GM18502 (cell line): ENCODE results near the gene CCDC88C.
A peak's percentile ranks its signal among the peaks of the same experiment; 100 is the strongest.
"Not testable (repeated sequence)": the region's sequence is repeated elsewhere in the genome, so short reads cannot be mapped to it uniquely, and the experiment has no call there.

ENCODE experiments used
- ATAC-seq: cut with Tn5 transposase; IDR thresholded peaks from one replicate; pipeline ENCODE4 v1.9.1; 2021; ENCODE audit warnings: mild to moderate bottlenecking; ENCODE audit not compliant: unreplicated experiment, poor library complexity

Gene CCDC88C, protein sequence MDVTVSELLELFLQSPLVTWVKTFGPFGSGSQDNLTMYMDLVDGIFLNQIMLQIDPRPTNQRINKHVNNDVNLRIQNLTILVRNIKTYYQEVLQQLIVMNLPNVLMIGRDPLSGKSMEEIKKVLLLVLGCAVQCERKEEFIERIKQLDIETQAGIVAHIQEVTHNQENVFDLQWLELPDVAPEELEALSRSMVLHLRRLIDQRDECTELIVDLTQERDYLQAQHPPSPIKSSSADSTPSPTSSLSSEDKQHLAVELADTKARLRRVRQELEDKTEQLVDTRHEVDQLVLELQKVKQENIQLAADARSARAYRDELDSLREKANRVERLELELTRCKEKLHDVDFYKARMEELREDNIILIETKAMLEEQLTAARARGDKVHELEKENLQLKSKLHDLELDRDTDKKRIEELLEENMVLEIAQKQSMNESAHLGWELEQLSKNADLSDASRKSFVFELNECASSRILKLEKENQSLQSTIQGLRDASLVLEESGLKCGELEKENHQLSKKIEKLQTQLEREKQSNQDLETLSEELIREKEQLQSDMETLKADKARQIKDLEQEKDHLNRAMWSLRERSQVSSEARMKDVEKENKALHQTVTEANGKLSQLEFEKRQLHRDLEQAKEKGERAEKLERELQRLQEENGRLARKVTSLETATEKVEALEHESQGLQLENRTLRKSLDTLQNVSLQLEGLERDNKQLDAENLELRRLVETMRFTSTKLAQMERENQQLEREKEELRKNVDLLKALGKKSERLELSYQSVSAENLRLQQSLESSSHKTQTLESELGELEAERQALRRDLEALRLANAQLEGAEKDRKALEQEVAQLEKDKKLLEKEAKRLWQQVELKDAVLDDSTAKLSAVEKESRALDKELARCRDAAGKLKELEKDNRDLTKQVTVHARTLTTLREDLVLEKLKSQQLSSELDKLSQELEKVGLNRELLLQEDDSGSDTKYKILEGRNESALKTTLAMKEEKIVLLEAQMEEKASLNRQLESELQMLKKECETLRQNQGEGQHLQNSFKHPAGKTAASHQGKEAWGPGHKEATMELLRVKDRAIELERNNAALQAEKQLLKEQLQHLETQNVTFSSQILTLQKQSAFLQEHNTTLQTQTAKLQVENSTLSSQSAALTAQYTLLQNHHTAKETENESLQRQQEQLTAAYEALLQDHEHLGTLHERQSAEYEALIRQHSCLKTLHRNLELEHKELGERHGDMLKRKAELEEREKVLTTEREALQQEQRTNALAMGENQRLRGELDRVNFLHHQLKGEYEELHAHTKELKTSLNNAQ (N-terminal part only)

DNA sequence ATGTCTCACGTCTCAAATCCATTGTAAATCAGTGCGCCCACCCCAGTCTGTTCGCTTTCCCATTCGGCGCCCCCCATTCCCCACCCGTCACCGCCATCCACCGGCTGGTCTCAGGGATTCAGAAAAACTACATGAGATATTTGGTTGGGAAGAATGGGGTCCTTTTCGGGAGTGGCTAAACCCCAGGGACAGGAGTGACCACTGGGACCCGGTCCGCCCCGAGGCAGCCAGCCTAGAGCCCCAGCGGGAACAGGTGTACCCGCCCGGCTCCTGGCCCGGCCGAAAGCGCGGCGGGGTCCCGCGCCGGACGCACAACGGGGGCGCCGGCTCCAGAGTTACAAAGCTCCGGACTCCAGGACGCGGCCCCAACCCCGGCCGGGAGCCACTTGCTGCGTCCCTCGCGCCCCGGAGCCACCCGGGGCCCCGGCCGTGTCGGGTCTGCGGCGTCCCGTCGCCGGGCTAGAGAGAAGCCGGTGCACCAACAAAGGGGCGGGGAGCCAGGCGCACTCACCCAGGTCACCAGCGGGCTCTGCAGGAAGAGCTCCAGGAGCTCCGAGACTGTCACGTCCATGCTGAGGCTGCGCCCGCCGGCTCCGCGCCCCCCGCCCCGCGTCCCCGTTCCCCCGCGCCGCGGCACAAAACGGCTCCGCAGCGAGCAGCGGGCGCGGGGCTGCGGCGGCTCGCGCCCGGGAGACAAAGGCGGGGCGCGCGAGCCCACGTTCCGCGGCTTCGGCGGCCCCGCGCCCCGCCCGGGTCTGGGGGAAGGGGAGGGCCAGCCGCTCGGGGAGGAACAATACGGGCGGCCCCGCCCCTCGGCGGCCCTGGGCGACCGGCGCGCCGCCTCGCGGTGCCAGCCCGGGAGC, at the start of gene CCDC88C:
TSS of gene CCDC88C (minus strand) at position 701 of the 863 bp plus-strand sequence. CDS start at position 571, 130 bp downstream.
- ATAC-seq, result peak; percentile 51

DNA sequence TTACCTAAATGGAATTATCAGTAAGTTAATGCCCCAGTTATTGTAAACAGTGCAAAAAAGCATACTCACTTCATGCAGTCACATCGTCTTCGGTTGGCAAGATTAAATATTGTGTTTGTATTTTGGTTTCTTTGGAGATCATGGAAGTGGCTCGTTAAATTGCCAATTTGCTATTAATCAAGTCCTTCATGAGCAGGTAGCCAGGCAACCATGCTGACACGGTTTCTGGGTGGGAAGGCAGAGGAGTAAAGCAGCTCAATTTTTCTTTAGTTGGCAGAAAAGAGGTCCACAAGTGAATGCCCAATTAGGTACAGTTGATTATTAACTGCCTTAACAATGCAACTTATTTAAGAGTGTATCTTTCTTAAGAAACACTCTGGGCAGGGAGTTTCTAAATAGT, 48.6 kb upstream of the CCDC88C start:
- no peak for ATAC-seq

DNA sequence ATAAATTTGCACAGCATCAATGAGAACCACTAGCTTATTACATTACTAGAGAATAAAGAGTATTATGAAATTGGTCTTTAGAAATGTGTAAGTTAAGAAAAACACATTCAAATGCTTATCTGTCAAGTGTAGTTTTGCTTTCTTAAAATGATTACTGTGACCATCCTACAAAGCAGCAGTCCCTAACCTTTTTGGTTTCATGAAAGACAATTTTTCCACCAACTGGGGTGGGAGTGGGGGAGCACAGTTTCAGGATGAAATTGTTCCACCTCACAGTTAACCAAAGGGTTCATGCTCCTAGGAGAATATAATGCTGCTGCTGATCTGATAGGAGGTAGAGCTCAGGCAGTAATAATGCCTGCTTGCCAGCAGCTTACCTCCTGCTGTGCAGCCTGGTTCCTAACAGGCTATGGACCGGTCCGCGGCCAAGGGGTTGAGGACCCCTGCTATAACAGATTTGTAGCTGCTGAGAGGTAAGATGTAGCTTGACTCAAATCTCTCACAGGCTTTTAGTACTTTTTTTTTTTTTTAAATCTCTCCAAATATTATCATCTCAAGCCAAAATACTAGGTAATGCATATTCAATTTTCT, 47.1 kb upstream of the CCDC88C start:
- ATAC-seq, result no peak

DNA sequence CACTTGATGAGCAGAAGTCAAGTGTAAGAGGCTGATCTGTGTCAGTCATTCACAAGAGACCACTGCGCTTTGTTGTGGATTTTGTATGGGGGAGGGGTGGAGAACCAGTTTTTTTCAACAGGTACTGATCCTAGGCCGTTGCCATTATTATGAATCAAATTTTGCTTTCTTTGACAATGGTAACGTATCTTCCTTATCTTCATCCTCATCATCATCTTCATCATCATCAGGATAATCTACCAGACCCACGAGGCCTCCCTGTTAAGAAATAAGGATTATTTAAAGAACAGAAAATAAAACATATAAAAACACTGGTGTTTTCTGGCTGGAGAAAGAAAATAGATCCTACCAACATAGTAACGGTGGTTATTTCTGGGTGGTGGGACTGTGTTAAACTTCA, 41.0 kb upstream of the CCDC88C start:
- ATAC-seq, result no peak

DNA sequence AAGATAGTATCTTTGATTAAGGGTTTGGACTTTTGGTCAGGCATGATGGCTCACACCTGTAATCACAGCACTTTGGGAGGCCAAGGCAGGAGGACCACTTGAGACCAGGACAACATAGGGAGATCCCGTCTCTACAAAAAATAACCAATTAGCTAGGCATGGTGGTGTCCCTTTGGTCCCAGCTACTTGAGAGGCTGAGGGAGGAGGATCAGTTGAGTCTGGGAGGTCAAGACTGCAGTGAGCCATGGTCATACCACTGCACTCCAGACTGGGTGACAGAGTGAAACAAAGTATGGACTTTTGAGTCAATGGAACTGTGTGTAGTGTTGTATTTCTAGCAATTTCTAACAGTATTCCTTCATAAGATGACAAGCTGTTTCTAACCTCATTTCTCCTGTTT, 38.7 kb upstream of the CCDC88C start:
- no peak for ATAC-seq

DNA sequence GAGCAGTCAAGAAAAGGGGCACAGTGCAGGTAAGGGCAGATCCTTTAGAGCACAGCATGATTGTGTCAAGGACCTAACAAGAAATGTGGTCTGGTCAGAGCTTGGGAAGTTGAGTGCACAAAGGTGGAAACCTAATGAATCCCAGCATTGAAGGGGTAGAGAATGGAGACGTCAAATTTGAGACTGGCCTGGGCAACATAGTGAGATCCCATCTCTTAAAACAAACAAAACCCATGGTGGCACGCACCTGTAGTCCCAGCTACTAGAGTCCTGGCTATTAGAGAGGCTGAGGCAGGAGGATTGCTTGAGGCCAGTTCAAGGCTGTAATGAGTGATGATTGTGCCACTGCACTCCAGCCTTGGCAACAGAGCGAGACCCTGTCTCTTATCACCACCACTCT, 37.0 kb upstream of the CCDC88C start:
- no peak for ATAC-seq

DNA sequence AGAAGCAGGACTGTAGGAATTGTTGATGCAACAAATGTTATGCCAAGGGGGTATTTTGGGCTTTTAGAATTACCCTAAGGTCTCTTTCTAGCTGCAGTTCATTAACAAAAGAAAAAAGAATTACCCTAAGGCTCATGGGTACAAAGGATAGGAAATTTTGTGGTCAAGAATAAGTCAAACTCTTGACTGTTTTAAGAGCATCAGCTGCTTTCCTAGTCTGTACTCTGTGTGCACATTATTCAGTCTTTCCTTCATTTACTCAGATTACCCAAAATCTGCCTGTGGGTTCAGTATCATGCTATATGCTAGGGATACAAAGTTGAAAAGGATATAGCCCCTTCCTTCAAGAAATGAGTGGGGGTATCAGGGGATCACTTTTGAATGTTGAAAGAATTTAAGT, 36.5 kb upstream of the CCDC88C start:
- no peak for ATAC-seq

DNA sequence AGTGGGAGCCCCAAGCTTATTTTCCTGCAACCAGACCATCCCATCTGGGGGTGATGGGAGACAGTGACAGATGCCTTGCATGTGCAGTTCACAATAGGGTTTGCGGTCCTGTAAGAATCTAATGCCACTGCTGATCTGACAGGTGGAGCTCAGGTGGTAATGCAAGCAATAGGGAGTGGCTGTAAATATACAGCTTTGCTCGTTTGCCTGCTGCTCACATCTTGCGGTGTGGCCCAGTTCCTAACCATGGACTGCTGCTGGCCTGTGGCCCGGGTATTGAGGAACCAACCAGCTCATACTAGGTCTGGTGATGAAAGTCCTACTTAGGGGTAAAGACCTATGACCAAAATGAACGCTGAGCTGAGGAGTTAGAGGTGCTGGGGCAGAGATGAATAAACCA, 36.1 kb upstream of the CCDC88C start:
- ATAC-seq, result no peak

DNA sequence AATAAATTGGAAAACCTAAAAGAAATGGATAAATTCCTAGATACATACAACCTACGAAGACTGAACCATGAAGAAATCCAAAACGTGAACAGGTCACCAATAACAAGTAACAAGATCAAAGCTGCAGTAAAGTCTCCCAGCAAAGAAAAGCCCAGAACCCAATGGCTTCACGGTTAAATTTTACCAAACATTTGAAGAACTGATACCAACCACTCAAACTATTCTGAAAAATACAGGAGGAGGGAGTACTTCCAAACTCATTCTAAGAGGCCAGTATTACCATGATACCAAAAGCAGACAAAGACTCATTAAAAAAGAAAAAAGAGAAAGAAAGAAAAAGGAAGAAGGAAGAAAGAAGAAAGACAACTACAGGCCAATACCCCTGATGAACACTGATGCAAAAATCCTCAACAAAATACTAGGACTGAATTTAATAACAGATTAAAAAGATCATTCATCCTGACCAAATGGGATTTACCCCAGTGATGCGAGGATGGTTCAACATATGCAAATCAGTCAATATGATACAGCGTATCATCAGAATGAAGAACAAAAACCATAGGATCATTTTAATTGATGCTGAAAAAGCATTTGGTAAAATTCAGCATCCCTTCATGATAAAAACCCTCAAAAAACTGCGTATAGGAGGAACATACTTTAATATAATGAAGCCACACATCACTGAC, 26.9 kb upstream of the CCDC88C start:
- ATAC-seq, result no peak

DNA sequence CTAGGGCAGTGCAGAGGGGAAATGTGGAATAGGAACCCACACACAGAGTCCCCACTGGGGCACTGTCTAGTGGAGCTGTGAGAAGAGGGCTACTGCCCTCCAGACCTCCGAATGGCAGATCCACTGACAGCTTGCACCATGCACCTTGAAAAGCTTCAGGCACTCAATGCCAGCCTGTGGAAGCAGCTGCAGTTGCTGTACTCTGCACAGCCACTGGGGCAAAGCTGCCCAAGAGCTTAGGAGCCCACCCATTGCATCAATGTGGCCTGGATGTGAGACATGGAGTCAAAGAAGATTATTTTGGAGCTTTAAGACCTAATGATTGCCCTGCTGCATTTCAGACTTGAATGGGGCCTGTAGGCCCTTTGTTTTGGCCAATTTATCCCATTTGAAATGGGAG, 21.7 kb upstream of the CCDC88C start:
- no peak for ATAC-seq

DNA sequence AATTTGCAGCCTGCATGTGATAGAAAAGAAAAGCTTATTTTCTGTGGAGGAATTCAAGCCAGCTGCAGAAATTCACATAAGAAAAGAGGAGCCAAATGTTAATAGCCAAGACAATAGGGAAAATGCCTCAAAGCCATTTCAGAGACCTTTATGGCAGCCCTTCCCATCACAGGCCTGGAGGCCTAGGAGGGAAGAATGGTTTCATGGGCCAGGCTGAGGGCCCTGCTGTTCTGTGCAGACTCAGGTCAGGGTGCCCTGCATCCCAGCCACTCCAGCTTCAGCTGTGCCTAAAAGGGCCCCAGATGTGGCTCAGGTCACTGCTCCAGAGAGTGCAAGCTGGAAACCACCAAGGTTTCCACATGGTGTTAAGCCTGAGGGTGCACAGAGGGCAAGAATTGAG, 21.2 kb upstream of the CCDC88C start:
- ATAC-seq, result no peak

DNA sequence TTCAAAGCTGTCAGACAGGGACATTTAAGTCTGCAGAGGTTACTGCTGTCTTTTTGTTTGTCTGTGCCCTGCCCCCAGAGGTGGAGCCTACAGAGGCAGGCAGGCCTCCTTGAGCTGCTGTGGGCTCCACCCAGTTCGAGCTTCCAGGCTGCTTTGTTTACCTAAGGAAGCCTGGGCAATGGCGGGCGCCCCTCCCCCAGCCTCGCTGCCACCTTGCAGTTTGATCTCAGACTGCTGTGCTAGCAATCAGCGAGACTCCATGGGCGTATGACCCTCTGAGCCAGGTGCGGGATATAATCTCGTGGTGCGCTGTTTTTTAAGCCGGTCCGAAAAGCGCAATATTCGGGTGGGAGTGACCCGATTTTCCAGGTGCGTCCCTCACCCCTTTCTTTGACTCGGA, 18.6 kb upstream of the CCDC88C start:
- ATAC-seq, result not testable (repeated sequence)

DNA sequence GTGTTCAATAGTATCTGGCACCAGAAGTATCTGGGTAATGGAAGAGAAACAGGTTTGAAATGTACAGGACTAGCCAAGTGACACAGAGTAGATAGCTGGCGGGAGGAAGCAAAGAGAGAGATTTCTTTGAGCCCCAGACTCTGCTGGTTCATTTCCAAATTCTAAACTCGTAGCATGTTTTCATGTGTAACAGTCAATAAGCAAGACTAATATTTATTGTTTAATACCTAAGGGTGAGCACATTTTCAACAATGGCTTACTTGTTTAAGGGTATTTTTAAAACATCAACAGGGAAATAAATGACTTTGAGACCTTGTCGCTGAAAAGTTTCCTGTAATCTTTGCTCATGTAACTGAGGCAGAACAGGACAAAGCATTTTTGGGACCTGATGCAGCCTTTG, 11.8 kb upstream of the CCDC88C start:
- ATAC-seq, result no peak

DNA sequence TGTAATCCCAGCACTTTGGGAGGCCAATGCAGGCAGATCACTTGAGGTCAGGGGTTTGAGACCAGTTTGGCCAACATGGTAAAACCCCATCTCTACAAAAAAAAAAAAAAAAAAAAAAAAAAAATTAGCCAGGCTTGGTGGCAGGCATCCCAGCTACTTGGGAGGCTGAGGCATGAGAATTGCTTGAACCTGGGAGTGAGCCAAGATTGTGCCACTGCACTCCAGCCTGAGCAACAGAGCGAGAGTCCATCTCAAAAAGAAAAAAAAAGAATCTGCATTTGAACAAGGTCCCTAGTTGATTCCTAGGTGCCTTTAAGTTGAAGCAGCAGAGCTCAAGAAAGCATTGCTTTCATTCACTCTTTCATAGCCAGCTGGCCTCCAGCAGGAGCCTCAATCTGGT, 11.3 kb upstream of the CCDC88C start:
- not testable (repeated sequence) for ATAC-seq

DNA sequence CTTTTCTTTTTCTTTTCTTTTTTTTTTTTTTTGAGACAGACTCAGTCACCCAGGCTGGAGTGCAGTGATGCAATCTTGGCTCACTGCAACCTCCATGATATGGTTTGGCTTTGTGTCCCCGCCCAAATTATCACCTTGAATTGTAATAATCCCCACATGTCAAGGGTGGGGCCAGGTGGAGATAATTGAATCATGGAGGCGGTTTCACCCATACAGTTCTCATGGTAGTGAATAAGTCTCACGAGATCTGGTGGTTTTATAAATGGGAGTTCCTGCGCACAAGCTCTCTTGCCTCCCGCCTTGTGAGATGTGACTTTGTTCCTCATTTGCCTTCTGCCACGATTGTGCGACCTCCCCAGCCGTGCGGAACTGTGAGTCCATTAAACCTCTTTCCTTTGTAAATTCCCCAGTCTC, 7.9 kb upstream of the CCDC88C start:
- not testable (repeated sequence) for ATAC-seq

DNA sequence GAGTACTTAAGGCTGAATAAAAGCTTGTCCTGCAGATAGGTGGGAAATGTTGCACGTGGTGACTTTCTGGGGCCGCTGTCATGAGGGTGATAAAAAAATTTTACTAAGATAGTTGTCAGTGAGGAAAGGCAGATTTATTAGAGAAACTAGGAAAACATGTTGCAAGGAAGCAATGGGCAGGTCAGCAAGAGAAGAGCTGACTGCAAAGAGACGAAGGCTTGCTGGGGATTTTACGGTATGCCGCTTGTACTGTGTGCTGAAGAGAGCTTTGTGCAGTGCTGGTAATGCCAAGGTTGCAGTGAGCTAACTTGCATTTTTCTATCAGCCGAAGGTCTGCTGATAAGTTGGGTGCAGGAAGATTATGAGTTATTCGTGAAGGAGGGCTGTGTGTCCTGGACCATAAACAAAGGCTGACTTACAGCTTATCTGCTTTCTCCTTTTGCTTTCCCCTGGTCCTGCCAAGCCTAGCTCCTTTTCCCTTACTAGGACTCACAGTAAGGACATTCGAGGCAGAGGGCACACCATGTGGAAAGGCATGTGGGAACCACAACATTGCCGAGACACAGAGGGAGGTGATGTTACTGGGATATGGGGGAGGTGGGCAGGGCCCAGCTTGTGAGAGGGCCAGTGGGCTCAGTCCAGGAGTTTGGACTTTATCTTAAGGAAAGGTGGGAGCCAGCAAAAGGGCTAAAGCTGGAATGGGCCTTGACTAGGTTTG, 7.4 kb upstream of the CCDC88C start:
- ATAC-seq, result no peak

DNA sequence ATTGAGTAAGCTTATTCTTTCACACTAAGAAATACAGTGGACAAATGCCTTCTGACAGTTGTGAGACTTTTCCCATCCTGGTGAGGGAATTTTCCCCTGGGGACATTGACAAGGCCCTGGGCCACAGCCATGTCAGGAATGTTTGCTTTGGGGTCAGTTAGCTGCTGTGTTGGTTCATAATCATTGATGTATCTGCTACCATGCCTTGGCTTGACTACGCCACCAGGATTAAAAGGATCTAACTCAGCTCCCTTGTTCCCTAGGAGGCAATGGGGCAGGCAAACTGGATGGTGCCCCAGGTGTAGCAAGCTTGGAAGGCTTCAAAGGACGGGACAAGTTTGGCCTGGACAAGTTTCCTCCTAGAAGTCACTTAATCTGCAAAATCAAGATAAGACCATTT, 3.1 kb upstream of the CCDC88C start:
- ATAC-seq, result no peak

DNA sequence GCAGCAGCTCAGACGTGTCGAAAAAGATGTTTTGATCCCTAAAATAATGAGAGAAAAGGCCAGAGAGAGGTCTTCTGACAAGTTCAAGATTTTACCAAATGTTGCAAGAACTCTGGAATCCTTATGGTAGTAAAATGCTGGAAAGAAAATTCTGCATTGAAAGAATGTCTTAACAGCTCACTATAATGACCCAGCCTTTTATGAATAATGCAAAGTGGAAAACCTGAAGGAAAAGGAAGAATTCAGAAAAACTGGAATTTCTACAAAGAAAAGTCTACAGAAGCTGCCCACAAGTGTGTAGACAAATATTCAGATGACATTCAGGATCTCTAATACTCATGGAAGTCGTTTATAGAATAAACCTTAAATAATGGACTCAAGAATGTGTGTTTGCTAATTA, 1.8 kb upstream of the CCDC88C start:
- no peak for ATAC-seq
